ENCODE measurements around the gene ACTR5. TPM values are rescaled to one million over a fixed set of nuclear protein-coding genes. Genes with fewer than 3 reads are reported as not detected.

The ACTR5 gene
- total RNA-seq: 1 to 10 TPM; 7.8 to 8.1 TPM

- Mint-ChIP-seq H3K27me3 (no peaks in the 10 kb centered on the region), H3K36me3 (ENCODE audit: low read depth) (peaks cover 7% of the 10 kb centered on the region), H3K4me3 (peak within 1 kb of the TSS; percentile 87), H3K9me3 (no peaks in the 10 kb centered on the region), H3K4me1 (peaks cover 20% of the 10 kb centered on the region), H3K27ac (peak within 1 kb of the TSS; percentile 98)
- CTCF ChIA-PET: interaction anchor here (1.4 to 2.3 kb wide), 3 partner anchors 11 to 42 kb away, joined by 3 to 7 read pairs (median 4); no protein-coding TSS in a partner anchor
- POLR2A ChIA-PET: no interaction called here
- DNase-seq: peak; percentile 97
Observed at GRCh38 chr20:38748097-38748860, at the start of gene ACTR5. ACTR5 (plus strand) TSS chr20:38748460; CDS start chr20:38748479, 19 bp downstream.

GRCh38 chr20:38698541-38698940 lies 49.7 kb upstream of the ACTR5 start:
- CTCF ChIA-PET: no interaction called here
- no peaks in the 10 kb centered on the region for H3K4me1 Mint-ChIP-seq
- no peak for DNase-seq
- H3K27me3 Mint-ChIP-seq: peaks cover 4% of the 10 kb centered on the region
- H3K36me3 Mint-ChIP-seq (ENCODE audit: low read depth): no peaks in the 10 kb centered on the region
- H3K9me3 Mint-ChIP-seq: no peaks in the 10 kb centered on the region
- H3K27ac Mint-ChIP-seq: no peak overlapping the region
- POLR2A ChIA-PET: no interaction called here
- no peak overlapping the region for H3K4me3 Mint-ChIP-seq

GRCh38 chr20:38700141-38700540 lies 48.1 kb upstream of the ACTR5 start:
- H3K36me3 Mint-ChIP-seq (ENCODE audit: low read depth): no peaks in the 10 kb centered on the region
- no peak overlapping the region for H3K4me3 Mint-ChIP-seq
- no peaks in the 10 kb centered on the region for H3K4me1 Mint-ChIP-seq
- CTCF ChIA-PET: no interaction called here
- no peak for DNase-seq
- POLR2A ChIA-PET: interaction anchor here (0.6 kb wide), 1 partner anchor 798 kb away, joined by 3 read pairs; no protein-coding TSS in a partner anchor
- H3K27ac Mint-ChIP-seq: no peak overlapping the region
- H3K27me3 Mint-ChIP-seq: peaks cover 1% of the 10 kb centered on the region
- no peaks in the 10 kb centered on the region for H3K9me3 Mint-ChIP-seq

GRCh38 chr20:38700926-38701325 lies 47.3 kb upstream of the ACTR5 start:
- H3K4me1 Mint-ChIP-seq: no peaks in the 10 kb centered on the region
- H3K27ac Mint-ChIP-seq: no peak overlapping the region
- H3K9me3 Mint-ChIP-seq: no peaks in the 10 kb centered on the region
- H3K36me3 Mint-ChIP-seq (ENCODE audit: low read depth): no peaks in the 10 kb centered on the region
- no peak for DNase-seq
- no peak overlapping the region for H3K4me3 Mint-ChIP-seq
- ChIA-PET CTCF (no interaction called here), POLR2A (no interaction called here)
- peaks cover 7% of the 10 kb centered on the region for H3K27me3 Mint-ChIP-seq

GRCh38 chr20:38703526-38703925 lies 44.7 kb upstream of the ACTR5 start:
- CTCF ChIA-PET: no interaction called here

GRCh38 chr20:38704136-38704535 lies 44.1 kb upstream of the ACTR5 start:
- CTCF ChIA-PET: interaction anchor here (1.7 kb wide), 1 partner anchor 11 kb away, joined by 3 read pairs; no protein-coding TSS in a partner anchor

More at GRCh38 chr20:38703526-38703925, 44.7 kb upstream of the ACTR5 start:
- no peaks in the 10 kb centered on the region for H3K36me3 Mint-ChIP-seq (ENCODE audit: low read depth)
- peaks cover 15% of the 10 kb centered on the region for H3K27me3 Mint-ChIP-seq
- no peak overlapping the region for H3K4me3 Mint-ChIP-seq
- no peaks in the 10 kb centered on the region for H3K4me1 Mint-ChIP-seq
- no peak for DNase-seq
- no peaks in the 10 kb centered on the region for H3K9me3 Mint-ChIP-seq
- no peak overlapping the region for H3K27ac Mint-ChIP-seq
- POLR2A ChIA-PET: no interaction called here

GRCh38 chr20:38706509-38706908 lies 41.8 kb upstream of the ACTR5 start:
- Mint-ChIP-seq H3K36me3 (ENCODE audit: low read depth) (no peaks in the 10 kb centered on the region), H3K27ac (no peak overlapping the region), H3K9me3 (no peaks in the 10 kb centered on the region), H3K4me1 (no peaks in the 10 kb centered on the region), H3K4me3 (no peak overlapping the region), H3K27me3 (peaks cover 20% of the 10 kb centered on the region)
- ChIA-PET CTCF (no interaction called here), POLR2A (no interaction called here)
- DNase-seq: no peak

More at GRCh38 chr20:38704136-38704535, 44.1 kb upstream of the ACTR5 start:
- Mint-ChIP-seq H3K9me3 (no peaks in the 10 kb centered on the region), H3K36me3 (ENCODE audit: low read depth) (no peaks in the 10 kb centered on the region), H3K27me3 (peaks cover 17% of the 10 kb centered on the region), H3K27ac (no peak overlapping the region), H3K4me1 (no peaks in the 10 kb centered on the region), H3K4me3 (no peak overlapping the region)
- no peak for DNase-seq
- POLR2A ChIA-PET: no interaction called here

- ChIA-PET POLR2A (no interaction called here), CTCF (interaction anchor here (0.8 kb wide), 1 partner anchor 21 kb away, joined by 3 read pairs; no protein-coding TSS in a partner anchor)
- Mint-ChIP-seq H3K36me3 (ENCODE audit: low read depth) (no peaks in the 10 kb centered on the region), H3K27me3 (peaks cover 45% of the 10 kb centered on the region), H3K4me3 (no peak overlapping the region), H3K27ac (no peak overlapping the region), H3K9me3 (no peaks in the 10 kb centered on the region), H3K4me1 (no peaks in the 10 kb centered on the region)
- no peak for DNase-seq
Observed at GRCh38 chr20:38714308-38714707, 34.0 kb upstream of the ACTR5 start.

- H3K4me1 Mint-ChIP-seq: no peaks in the 10 kb centered on the region
- ChIA-PET CTCF (interaction anchor here (1.2 to 1.7 kb wide), 2 partner anchors 11 to 15 kb away, joined by 3 to 4 read pairs; no protein-coding TSS in a partner anchor), POLR2A (no interaction called here)
- peaks cover 54% of the 10 kb centered on the region for H3K27me3 Mint-ChIP-seq
- H3K4me3 Mint-ChIP-seq: no peak overlapping the region
- H3K36me3 Mint-ChIP-seq (ENCODE audit: low read depth): no peaks in the 10 kb centered on the region
- H3K9me3 Mint-ChIP-seq: no peaks in the 10 kb centered on the region
- H3K27ac Mint-ChIP-seq: no peak overlapping the region
- DNase-seq: no peak
Observed at GRCh38 chr20:38715646-38716045, 32.6 kb upstream of the ACTR5 start.

GRCh38 chr20:38722683-38723016 lies 25.6 kb upstream of the ACTR5 start:
- no peak for DNase-seq
- no peak overlapping the region for H3K27ac Mint-ChIP-seq
- ChIA-PET CTCF (interaction anchor here (0.6 to 1.7 kb wide), 3 partner anchors 10 to 49 kb away, joined by 3 to 5 read pairs (median 3); no protein-coding TSS in a partner anchor), POLR2A (no interaction called here)
- H3K36me3 Mint-ChIP-seq (ENCODE audit: low read depth): peaks cover 4% of the 10 kb centered on the region
- H3K4me3 Mint-ChIP-seq: no peak overlapping the region
- peaks cover 29% of the 10 kb centered on the region for H3K4me1 Mint-ChIP-seq
- peaks cover 86% of the 10 kb centered on the region for H3K27me3 Mint-ChIP-seq
- H3K9me3 Mint-ChIP-seq: no peaks in the 10 kb centered on the region

GRCh38 chr20:38723017-38723847 lies 25.0 kb upstream of the ACTR5 start:
- no peak for DNase-seq
- Mint-ChIP-seq H3K9me3 (no peaks in the 10 kb centered on the region), H3K27ac (peak overlapping the region; percentile 44), H3K36me3 (ENCODE audit: low read depth) (peaks cover 6% of the 10 kb centered on the region), H3K4me1 (peaks cover 35% of the 10 kb centered on the region), H3K4me3 (peak overlapping the region; percentile 17), H3K27me3 (peaks cover 86% of the 10 kb centered on the region)
- ChIA-PET CTCF (interaction anchor here (0.6 to 1.7 kb wide), 3 partner anchors 9 to 50 kb away, joined by 3 to 5 read pairs (median 3); no protein-coding TSS in a partner anchor), POLR2A (no interaction called here)

- Mint-ChIP-seq H3K4me1 (peaks cover 37% of the 10 kb centered on the region), H3K4me3 (peak within 1 kb of the TSS; percentile 25), H3K27ac (peak within 1 kb of the TSS; percentile 44), H3K27me3 (peaks cover 85% of the 10 kb centered on the region), H3K9me3 (no peaks in the 10 kb centered on the region), H3K36me3 (ENCODE audit: low read depth) (peaks cover 6% of the 10 kb centered on the region)
- POLR2A ChIA-PET: no interaction called here
- CTCF ChIA-PET: interaction anchor here (1.7 to 2.0 kb wide), 2 partner anchors 8 to 26 kb away, joined by 5 to 7 read pairs; no protein-coding TSS in a partner anchor
- DNase-seq: no peak
Observed at GRCh38 chr20:38723848-38724625, 24.2 kb upstream of the ACTR5 start, which contains the start of gene SLC32A1. SLC32A1 (plus strand) TSS chr20:38724486; CDS start chr20:38724725, 239 bp downstream.

All from activated CD4-positive, alpha-beta T cell treated with anti-CD3 and anti-CD28 coated beads, Interleukin-2, amount 10 ng/mL, durations not matched to agents 7 days and 5 days (primary cell).